NCI-H510A (cell line): ENCODE measurements around the gene RNF2.

Source experiments
- DNase-seq: peaks from one replicate; lab custom pipeline; 2025; lab: John Stamatoyannopoulos, UW

RNF2 gene

DNA sequence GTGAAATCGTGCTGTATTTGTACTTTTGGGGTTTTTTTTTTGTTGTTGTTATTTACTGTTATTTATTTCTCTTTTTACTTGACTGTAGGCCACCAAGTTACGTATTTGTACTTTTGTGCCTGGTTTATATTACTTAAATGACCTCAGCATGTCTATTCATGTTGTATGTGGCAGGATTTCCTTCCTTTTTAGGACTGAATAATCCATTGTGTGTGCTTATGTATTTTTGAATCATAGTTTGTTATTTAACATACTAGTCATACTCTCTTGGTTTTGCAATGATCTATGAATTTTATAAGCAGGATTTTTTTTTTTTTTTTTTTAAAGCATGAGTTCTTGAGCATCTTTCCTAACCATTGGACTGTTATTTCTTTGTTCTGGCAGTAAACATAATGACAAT is 51.2 kb downstream of the RNF2 start:
- DNase-seq: no peak

DNA sequence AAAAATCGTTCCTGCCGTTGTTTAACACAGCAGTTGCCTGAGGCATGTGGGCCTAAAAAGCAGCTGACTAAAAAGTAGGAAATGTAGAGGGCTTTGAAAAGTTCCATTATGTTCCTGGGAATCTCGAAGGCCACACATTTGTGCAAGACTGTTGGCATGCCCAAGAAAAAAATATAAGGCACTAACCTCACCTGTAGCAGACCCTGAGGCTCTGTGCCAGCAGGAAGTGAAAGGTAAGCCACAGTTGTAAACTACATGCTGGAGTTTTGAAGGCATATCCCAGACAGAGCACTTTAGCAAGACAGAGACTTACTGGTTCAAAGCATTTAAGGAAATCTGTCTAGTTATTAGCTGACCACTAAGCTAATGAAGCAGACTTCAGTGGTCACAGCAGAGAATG is 58.7 kb downstream of the RNF2 start:
- no peak for DNase-seq

DNA sequence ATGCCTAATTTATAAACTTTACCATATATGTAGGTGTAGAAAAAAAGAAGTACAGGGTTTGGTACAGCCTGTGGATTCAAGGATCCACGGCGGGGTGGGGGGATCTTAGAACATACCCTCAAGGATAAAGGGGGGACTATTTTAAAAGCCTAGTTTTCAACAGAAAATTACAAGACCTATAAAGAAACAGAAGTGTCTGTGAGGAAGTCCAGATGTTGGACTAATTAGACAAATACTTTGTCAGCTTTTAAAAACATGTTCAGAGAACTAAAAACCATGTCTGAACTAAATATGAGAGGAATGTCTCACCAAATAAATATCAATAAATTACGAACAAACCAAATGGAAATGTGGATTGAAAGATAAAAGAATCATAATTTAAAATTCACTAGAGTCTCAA is 59.8 kb downstream of the RNF2 start:
- DNase-seq: no peak

DNA sequence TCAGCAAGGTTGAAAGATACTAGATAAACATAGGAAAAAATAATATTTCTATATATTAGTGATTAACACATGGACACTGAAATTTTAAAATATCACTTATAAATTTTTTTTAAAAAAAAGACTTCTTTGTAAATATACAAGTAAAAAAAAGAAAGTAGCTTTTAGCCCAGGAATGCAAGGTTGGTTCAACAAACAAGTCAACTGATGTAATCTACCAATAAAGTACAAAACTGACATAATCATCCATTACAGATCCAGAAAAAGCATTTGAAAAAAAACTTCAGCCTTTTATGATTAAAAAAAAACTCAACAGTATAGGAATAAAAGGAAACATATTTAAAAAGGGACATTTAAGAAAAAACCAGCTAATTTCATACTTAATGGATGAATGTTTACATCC is 63.0 kb downstream of the RNF2 start:
- DNase-seq: no peak

DNA sequence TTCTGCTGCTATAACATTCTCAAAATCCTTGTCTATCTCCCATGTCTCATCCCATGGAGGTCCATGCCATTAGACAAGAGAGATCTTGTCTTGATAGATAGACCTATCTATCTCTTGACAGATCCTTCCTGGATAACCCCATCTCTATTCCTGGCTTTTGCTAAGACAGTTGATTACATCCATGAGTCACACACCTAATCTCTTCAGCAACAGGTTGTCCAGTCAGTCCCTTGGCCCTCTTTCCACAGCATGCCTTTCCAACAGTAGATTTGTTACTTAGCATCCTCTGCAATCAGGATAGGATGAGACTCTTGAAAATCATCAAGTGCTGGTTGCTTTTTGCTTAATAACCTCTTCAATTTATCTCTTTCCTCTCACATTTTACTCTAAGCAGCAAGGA is 64.8 kb downstream of the RNF2 start:
- no peak for DNase-seq

DNA sequence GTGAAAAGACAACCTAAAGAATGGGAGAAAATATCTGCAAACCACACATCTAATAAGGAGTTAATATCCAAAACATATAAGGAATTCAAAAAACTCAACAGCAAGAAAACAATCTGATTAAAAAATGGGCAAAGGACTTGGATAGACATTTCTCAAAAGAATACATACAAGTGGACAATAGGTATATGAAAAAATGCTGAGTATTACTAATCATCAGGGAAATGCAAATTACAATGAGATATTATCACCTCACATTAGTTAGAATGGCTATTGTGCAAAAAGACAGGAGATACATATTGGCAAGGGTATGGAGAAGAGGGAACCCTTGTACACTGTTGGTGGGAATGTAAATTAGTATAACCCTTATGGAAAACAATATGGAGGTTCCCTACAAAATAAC is 66.5 kb downstream of the RNF2 start:
- DNase-seq: no peak

DNA sequence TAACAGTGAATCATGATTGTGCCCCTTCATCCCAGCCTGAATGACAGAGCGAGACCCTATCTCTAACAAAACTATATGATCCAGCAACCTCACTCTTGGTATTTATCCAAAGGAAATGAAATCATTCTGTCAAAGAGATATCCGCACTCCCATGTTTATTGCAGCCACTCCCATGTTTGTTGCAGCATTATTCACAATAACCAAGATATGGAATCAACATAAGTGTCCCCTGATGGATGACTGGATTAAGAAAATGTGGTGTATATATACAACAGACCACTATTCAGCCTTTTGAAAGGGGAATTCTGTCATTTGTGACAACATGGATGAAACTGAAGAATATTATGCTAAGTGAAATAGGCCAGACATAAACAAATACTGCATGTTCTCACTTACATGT is 67.0 kb downstream of the RNF2 start:
- DNase-seq: no peak

DNA sequence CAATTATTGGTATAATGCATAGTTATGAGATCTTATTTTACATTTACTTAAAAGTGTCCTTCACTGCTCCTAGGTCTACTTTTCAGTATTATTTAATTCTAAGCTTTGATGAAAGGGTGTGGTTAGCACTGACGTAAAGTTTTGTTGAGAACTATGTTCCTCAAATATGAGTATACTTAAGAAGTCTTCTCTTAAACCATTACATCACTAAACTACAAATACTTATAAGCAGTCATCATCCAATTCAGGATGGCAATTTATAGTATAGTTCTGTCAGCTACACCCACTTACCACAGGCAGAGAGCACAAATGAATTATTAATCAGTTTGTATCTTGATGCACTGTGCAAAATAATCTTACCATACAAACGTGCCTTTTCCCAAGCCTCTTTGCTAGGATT is 84.3 kb downstream of the RNF2 start:
- DNase-seq: no peak

DNA sequence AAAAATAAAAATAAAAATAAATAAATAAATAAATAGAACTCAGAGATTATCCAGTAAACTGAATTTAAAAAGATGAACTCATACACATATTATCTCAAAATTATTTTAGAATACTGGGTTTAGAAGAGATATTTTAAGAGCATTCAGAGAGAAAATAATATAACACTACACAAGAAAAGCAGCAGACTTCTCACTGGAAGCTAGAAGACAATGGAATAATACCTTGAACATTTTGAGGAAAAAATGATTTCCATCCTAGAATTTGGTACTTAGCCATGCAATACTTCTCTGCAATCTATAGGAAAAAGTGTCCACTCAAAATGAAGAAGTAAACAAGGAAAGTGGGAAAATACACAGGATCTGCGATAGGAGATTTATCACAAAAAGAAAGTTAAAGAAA is 87.2 kb downstream of the RNF2 start:
- DNase-seq: no peak

DNA sequence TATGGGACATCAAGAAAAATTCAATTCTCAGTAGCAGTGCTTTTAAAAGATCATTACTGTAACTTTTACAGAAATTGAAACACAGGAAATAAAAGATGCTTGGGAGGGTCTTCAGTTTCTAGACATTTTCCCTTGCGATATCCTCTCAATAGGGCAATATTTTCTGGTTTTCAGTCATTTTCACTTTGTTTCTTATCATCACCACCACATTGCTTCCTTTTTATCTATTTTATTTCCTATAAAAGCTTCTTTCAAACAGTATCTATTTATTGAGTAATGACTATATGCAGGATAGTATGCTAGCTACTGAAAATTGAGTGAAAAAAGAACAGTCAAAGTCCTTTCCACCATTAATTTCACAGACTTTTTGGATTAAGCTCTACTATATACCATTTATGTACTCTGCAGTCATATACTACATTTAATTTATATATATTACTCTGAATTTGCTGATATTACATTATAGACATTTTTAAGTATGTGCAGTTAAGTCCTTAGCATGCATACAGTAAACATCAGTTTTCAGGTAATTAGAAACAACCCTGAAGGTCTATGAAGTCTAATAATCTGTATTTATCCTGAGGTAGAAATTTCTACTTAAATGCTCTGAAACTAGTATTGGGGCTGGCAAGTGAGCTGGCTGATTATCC is 92.7 kb downstream of the RNF2 start:
- DNase-seq: no peak

DNA sequence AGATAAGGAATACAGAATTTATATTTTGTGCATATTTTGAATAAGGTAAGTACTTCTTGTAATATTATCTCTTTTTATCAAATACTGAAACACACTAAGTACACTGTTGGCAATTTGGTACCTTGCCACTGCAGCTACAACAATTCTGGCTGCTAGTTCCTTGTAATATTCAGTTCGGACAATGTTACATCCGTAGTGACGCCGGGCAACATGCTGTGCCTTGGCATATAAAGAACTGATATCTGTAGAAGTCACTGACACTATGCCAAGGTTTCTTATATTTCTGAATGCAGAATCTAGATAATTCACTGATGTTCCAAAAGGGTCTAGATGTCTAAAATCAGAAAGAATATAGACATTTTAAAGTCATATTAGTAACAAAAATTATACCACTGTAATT is 93.9 kb downstream of the RNF2 start:
- no peak for DNase-seq

DNA sequence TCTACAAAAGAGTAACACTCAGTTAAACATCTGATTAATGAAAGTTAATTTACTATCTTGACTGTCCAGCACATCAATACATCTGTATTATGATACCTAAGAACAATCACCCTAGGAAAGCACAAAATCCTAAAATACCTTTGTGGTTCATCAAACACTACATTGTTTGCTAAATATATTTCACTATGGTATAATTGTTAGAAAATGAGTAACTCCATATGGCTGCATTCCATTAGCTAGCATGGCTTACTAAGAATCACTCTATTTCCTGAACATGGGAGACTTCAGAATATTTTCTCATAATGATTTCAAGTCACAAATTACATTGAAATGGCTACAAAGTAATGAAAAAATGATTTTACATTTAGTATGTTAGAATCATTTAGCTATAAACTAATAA is 98.9 kb downstream of the RNF2 start:
- no peak for DNase-seq

DNA sequence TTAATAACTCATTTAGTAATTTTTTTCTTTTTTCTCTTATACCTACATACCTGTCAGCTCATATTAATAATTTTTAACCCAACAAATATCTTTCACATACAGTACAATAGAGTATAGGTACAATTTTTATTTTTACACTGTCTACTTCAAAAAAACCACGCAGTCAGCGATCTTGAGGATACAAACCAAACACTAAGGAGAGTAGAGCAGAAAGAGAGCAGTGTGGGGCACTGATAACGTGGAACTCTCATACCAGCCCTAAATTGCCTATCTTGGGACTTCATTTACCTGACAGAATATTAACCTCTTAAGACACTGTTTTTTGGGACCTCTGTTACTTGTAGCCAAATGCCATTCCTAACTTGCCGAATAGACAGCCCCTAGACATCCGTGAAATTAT is 105.9 kb downstream of the RNF2 start:
- no peak for DNase-seq
